ENCODE measurements around the gene PLBD2. TPM values are rescaled to one million over a fixed set of nuclear protein-coding genes. Genes with fewer than 3 reads are reported as not detected.

PLBD2 gene
- total and polyA plus RNA-seq, 9 of the 15 experiments (the other 6 are each of a cell fraction or from before 2014, with no cell fraction given), result 2.4 to 37.4 (median 6.0) TPM

DNA sequence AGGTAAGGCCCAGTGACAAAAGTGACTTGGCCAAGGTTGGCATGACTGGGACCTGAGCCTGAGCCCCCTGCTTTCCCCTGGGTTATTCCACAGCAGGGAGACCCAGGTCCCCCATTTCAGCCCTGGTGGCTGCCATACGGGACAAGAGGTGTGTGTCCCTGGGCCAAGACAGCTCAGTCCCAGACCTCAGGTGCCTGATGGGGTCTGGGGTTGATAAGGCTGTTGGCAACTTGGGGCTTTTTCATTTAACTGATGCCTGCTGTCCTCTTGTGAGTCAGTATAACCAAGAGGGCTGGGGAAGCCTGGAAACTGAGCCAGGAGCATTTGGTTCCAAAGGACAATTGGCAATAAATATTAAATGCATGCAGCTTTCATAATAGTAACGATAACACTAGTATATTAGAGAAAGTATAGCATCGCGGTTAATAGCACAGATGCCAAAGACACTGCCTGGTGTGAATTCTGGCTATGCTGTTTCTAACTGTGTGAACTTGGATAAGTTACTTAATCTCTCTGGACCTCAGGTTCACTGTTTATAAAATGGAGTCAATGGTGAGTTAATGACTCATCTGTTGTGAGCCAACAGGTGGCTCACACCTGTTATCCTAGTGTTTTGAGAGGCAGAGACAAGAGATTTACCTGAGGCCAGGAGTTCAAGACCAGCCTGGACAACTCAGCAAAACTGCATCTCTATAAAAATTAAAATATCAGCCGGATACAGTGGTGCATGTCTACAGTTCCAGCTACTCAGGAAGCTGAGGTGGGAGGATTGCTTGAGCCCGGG is 64.7 kb downstream of the PLBD2 start (continued):
- TF ChIP-seq ZNF589 (CRISPR knock-in tag; IDR thresholded peaks at IDR 0.05; ENCODE audit: low read depth) (0 out of 2 replicates have a peak, but pooled peaks have one; percentile 22), POLR2A (conservative IDR thresholded peaks at IDR 0.05) (no peak), ERF (CRISPR knock-in tag; IDR thresholded peaks at IDR 0.05) (no peak), CHD4 (IDR thresholded peaks at IDR 0.05; ENCODE audit: insufficient read depth, insufficient replicate concordance, low read depth, low read length, poor library complexity, severe bottlenecking) (no peak), SOX6 (IDR thresholded peaks at IDR 0.05) (no peak), DPF2 (IDR thresholded peaks at IDR 0.05) (no peak), GABPB1 (CRISPR knock-in tag; IDR thresholded peaks at IDR 0.05) (no peak), MAZ (CRISPR knock-in tag; conservative IDR thresholded peaks at IDR 0.05 in 1 of 2, IDR thresholded peaks at IDR 0.05 in 1 of 2) (peak in 1 of 2 experiments; percentile 11; a peak in 1 of 4 replicates), ZFP1 (CRISPR knock-in tag; IDR thresholded peaks at IDR 0.05) (no peak), ZNF277 (CRISPR knock-in tag; IDR thresholded peaks at IDR 0.05; ENCODE audit: borderline replicate concordance) (no peak)

Measured in K562 (cell line).